WTC11 (cell line): ENCODE data around the gene TUBA4B. TPM values are rescaled to one million over a fixed set of nuclear protein-coding genes. Genes with fewer than 3 reads are reported as not detected.
A peak's percentile ranks its signal among the peaks of the same experiment; 100 is the strongest.

Source experiments
- ATAC-seq: fragments of 200-7000 bp; cut with Tn5 transposase; 2 replicates; pipeline ENCODE4 v1.10.0; 2021; ENCODE audit warnings: mild to moderate bottlenecking, moderate library complexity
- CTCF ChIA-PET: fragments of 300-600 bp; sonication (Branson Sonifier 250); formaldehyde crosslinking; loops from one replicate; lab custom pipeline; 2021; ENCODE audit warnings: antibody characterized with exemption; lab: Charles Lee
- POLR2A ChIA-PET: fragments of 350-600 bp; sonication (Branson Sonifier 250); formaldehyde crosslinking; loops from one replicate; lab custom pipeline; 2021; ENCODE audit warnings: antibody characterized with exemption; lab: Charles Lee
- DNase-seq: peaks from one replicate; pipeline ENCODE4 v3.0.0; 2021; ENCODE audit warnings: low spot score
- H3K27ac Mint-ChIP-seq: 2 replicates; pipeline ENCODE4 v1.8.0; 2021; ENCODE audit warnings: mixed read lengths
- H3K27me3 Mint-ChIP-seq: 2 replicates; pipeline ENCODE4 v1.8.0; 2021; ENCODE audit warnings: low read depth, mild to moderate bottlenecking, moderate library complexity, mixed read lengths
- H3K36me3 Mint-ChIP-seq: 2 replicates; pipeline ENCODE4 v1.8.0; 2021; ENCODE audit warnings: mixed read lengths
- H3K4me1 Mint-ChIP-seq: 2 replicates; pipeline ENCODE4 v1.8.0; 2022; ENCODE audit warnings: mixed read lengths
- H3K4me3 Mint-ChIP-seq: 2 replicates; pipeline ENCODE4 v1.8.0; 2021; ENCODE audit warnings: mild to moderate bottlenecking, moderate library complexity, mixed read lengths
- H3K9me3 Mint-ChIP-seq: 2 replicates; pipeline ENCODE4 v1.8.0; 2021; ENCODE audit warnings: mixed read lengths
- ATF1 ChIP-seq: sonication (generic); formaldehyde crosslinking; IDR thresholded peaks from 2 replicates; pipeline ENCODE4 v1.8.1; 2023; ENCODE audit warnings: mild to moderate bottlenecking, moderate library complexity, missing genetic modification reagents
- CDX4 ChIP-seq: fragments of 250-450 bp; sonication (Bioruptor Pico); IDR thresholded peaks from 2 replicates; pipeline ENCODE4 v1.9.0; 2021; ENCODE audit warnings: moderate library complexity, mild to moderate bottlenecking, inconsistent platforms, borderline replicate concordance
- CTCF ChIP-seq: fragments of 200-600 bp; IDR thresholded peaks from 2 replicates; pipeline ENCODE4 v1.8.0; 2022; ENCODE audit warnings: antibody characterized with exemption
- E2F4 ChIP-seq: sonication (generic); formaldehyde crosslinking; IDR thresholded peaks from 2 replicates; pipeline ENCODE4 v1.8.1; 2022; ENCODE audit warnings: low read depth, mild to moderate bottlenecking, moderate library complexity, missing genetic modification reagents, borderline replicate concordance
- EMX1 ChIP-seq: fragments of 250-450 bp; sonication (Bioruptor Pico); IDR thresholded peaks from 2 replicates; pipeline ENCODE4 v1.8.0; 2021; ENCODE audit warnings: mild to moderate bottlenecking
- ESRRA ChIP-seq: sonication (generic); formaldehyde crosslinking; IDR thresholded peaks from 2 replicates; pipeline ENCODE4 v1.8.1; 2022; ENCODE audit warnings: mild to moderate bottlenecking, missing genetic modification reagents, borderline replicate concordance
- ETV6 ChIP-seq: sonication (generic); formaldehyde crosslinking; IDR thresholded peaks from 2 replicates; pipeline ENCODE4 v1.8.1; 2022; ENCODE audit warnings: mild to moderate bottlenecking, missing genetic modification reagents
- FOXP4 ChIP-seq: sonication (generic); formaldehyde crosslinking; IDR thresholded peaks from 2 replicates; pipeline ENCODE4 v1.8.0; 2022; ENCODE audit warnings: mild to moderate bottlenecking, missing genetic modification reagents
- HMGA2 ChIP-seq: fragments of 250-450 bp; sonication (Bioruptor Pico); IDR thresholded peaks from 2 replicates; pipeline ENCODE4 v1.4.0; 2021; ENCODE audit warnings: mild to moderate bottlenecking, moderate library complexity
- IRF1 ChIP-seq: sonication (generic); formaldehyde crosslinking; IDR thresholded peaks from 2 replicates; pipeline ENCODE4 v1.8.0; 2023; ENCODE audit warnings: missing genetic modification reagents
- KAT7 ChIP-seq: sonication (generic); formaldehyde crosslinking; IDR thresholded peaks from 2 replicates; pipeline ENCODE4 v1.8.1; 2023; ENCODE audit warnings: missing genetic modification reagents, mild to moderate bottlenecking, borderline replicate concordance
- NFATC4 ChIP-seq: fragments of 250-450 bp; sonication (Bioruptor Pico); IDR thresholded peaks from 2 replicates; pipeline ENCODE4 v1.9.0; 2021; ENCODE audit warnings: mild to moderate bottlenecking
- TEAD1 ChIP-seq: sonication (generic); formaldehyde crosslinking; IDR thresholded peaks from 2 replicates; pipeline ENCODE4 v1.8.0; 2022; ENCODE audit warnings: mild to moderate bottlenecking, missing genetic modification reagents
- TEAD4 ChIP-seq: sonication (generic); formaldehyde crosslinking; IDR thresholded peaks from 2 replicates; pipeline ENCODE4 v1.8.0; 2022; ENCODE audit warnings: mild to moderate bottlenecking, missing genetic modification reagents
- ZNF512 ChIP-seq: sonication (generic); formaldehyde crosslinking; IDR thresholded peaks from 2 replicates; pipeline ENCODE4 v1.8.1; 2022; ENCODE audit warnings: missing genetic modification reagents, borderline replicate concordance
- ZNF532 ChIP-seq: fragments of 250-450 bp; sonication (Bioruptor Pico); IDR thresholded peaks from 2 replicates; pipeline ENCODE4 v1.9.0; 2021; ENCODE audit warnings: mild to moderate bottlenecking, borderline replicate concordance
- total RNA-seq: library from RNA; stranded (reverse); gene quantifications from 3 replicates; pipeline ENCODE4 v1.2.3, GENCODE V29; 2021

The TUBA4B gene
- total RNA-seq, 1 experiment from 2014 or later: 0.20 TPM

GRCh38 chr2:219245899-219246230 lies 7.2 kb upstream of the TUBA4B start:
- TF ChIP-seq E2F4 (CRISPR knock-in tag) (no peak), ESRRA (CRISPR knock-in tag) (no peak), TEAD1 (CRISPR knock-in tag) (no peak), HMGA2 (CRISPR knock-in tag) (no peak), EMX1 (CRISPR knock-in tag) (no peak), ATF1 (CRISPR knock-in tag) (no peak), NFATC4 (no peak), CTCF (no peak), CDX4 (CRISPR knock-in tag) (no peak), KAT7 (CRISPR knock-in tag) (no peak), ZNF512 (no peak), ETV6 (CRISPR knock-in tag) (no peak), IRF1 (CRISPR knock-in tag) (no peak), ZNF532 (CRISPR knock-in tag) (no peak), TEAD4 (no peak), FOXP4 (CRISPR knock-in tag) (no peak)
- Mint-ChIP-seq H3K9me3 (no peaks in the 10 kb centered on the region), H3K36me3 (peaks cover 13% of the 10 kb centered on the region; the same call in 1 of the 2 replicates), H3K27ac (peak overlapping the region; percentile 96), H3K4me1 (peaks cover 22% of the 10 kb centered on the region), H3K4me3 (peak overlapping the region; percentile 93), H3K27me3 (no peaks in the 10 kb centered on the region)
- POLR2A ChIA-PET: interaction anchor here (1.1 to 1.8 kb wide), 6 partner anchors 8 to 142 kb away, joined by 5 to 14 read pairs (median 6); partner anchors contain the start of genes ABCB6, ANKZF1, ATG9A and DNPEP
- no peak for DNase-seq
- ATAC-seq: no peak
- CTCF ChIA-PET: interaction anchor here (0.9 to 1.7 kb wide), 8 partner anchors 32 to 188 kb away, joined by 3 to 20 read pairs (median 4); partner anchors contain the start of gene DNAJB2
